Upper lobe of left lung (tissue), 6 donors: ENCODE measurements around the gene CLEC16A. TPM values are rescaled to one million over a fixed set of nuclear protein-coding genes. Genes with fewer than 3 reads are reported as not detected.

Experiments used
- ATAC-seq, 2 donors: fragments of 200-7000 bp; cut with Tn5 transposase; one replicate each; pipeline ENCODE4 v1.9.1; 2022; ENCODE audit warnings: mild to moderate bottlenecking in 2 of 2, moderate library complexity in 2 of 2; ENCODE audit not compliant: low FRiP score in 2 of 2
- DNase-seq, 2 donors: peaks; one replicate each; pipeline ENCODE4 v3.0.0-alpha.2; 2019 to 2020
- H3K27ac ChIP-seq, 4 donors: fragments of 200-600 bp; sonication (generic); one replicate each; pipeline ENCODE4 v1.5.1; 2016 to 2019
- H3K27me3 ChIP-seq, 4 donors: fragments of 200-600 bp; sonication (generic); one replicate each; pipeline ENCODE4 v1.5.1; 2017 to 2019
- H3K36me3 ChIP-seq, 4 donors: fragments of 200-600 bp; sonication (generic); one replicate each; pipeline ENCODE4 v1.5.1; 2016 to 2019
- H3K4me1 ChIP-seq, 4 donors: fragments of 200-600 bp; sonication (generic); one replicate each; pipeline ENCODE4 v1.5.1; 2018 to 2019
- H3K4me3 ChIP-seq, 4 donors: fragments of 200-600 bp; sonication (generic); one replicate each; pipeline ENCODE4 v1.5.1; 2017 to 2019; ENCODE audit warnings: mild to moderate bottlenecking in 2 of 4, moderate library complexity in 1 of 4
- H3K9me3 ChIP-seq, 4 donors: fragments of 200-600 bp; sonication (generic); one replicate each; pipeline ENCODE4 v1.5.1; 2018 to 2019
- EP300 ChIP-seq, 4 donors: sonication (generic); formaldehyde crosslinking; IDR thresholded peaks; one replicate each; pipeline ENCODE4 v1.5.1; 2017; ENCODE audit warnings: antibody characterized with exemption in 4 of 4, control low read depth in 2 of 4
- POLR2A ChIP-seq, 4 donors: fragments of 450-650 bp; IDR thresholded peaks; one replicate each; pipeline ENCODE4 v1.5.1; 2016 to 2017; ENCODE audit warnings: antibody characterized with exemption in 4 of 4, mild to moderate bottlenecking in 2 of 4
- POLR2AphosphoS5 ChIP-seq, 2 donors: sonication (generic); formaldehyde crosslinking; IDR thresholded peaks; one replicate each; pipeline ENCODE4 v1.5.1; 2017; ENCODE audit warnings: antibody characterized with exemption in 2 of 2
- WGBS, 2 donors: methylation state at CpG; one replicate each; pipeline ENCODE4 v1.1.5; 2017 to 2018; 5-methylcytosine and 5-hydroxymethylcytosine counted together
- total RNA-seq, 6 donors: library from RNA; depleted of rRNA in 4 of 6; stranded (reverse); fragments of >200 nt in 4 of 6; gene quantifications; one replicate each; pipeline versions ENCODE4 v1.1.0 to v1.2.1, GENCODE V29; 2016 to 2021
- TF ChIP-seq, protein P1 (sequence below), 6 experiments: fragments of 450-650 bp in 4 of 6; fragments of 200-600 bp in 2 of 6; sonication (generic) in 2 of 6; IDR thresholded peaks; one replicate each; pipeline ENCODE4 v1.5.1; 2016 to 2019; ENCODE audit warnings: antibody characterized with exemption in 6 of 6
- donor health status: DM: no; HTN: no; CAD: no; lungs with moderate emphysema.
- donor health status: DM: no; HTN: yes; CAD: no; lungs with severe emphysema.

Gene CLEC16A
- total RNA-seq, 6 donors from 2014 or later: 33.3 to 85.9 (median 46.4) TPM

DNA sequence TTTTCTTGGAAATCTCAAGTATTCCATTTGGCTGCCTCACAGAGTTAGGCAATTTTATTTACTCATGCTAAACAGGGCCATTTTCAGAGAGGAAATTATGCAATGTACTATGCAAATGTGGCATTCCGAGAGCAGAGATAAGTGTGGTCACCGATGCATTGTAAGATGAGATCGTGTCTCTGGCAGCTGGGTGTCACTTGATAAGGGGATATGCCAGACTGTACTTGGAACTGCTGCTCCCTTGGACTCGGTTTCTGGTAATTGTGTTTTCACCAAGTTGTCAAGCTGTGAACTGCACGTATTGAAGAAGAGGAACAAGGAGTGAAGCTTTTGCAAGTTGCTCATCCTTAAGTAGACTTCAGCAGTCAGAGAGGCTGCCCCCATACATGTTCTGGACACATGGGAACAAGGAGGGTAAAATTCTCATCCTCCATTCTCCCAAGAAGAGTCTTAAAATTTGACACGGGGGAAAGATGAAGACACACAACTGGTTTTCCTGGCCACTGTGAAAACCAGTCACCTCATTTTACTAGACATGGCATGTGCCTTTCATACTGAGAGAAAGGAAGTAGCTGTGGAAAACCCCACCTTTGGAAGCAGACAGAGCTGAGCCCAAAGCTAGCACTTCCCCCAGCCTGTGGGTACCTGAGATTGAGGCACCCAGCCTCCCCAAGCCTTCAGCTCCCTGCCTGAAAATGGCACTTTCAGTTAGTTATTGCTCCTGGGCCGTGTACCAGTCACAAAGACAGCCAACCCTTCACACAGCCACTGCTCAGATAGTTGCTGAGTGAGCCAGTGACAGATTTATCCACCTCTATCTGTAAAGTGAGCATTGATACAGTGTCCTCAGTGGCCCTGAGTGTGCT lies 160.9 kb downstream of the CLEC16A start:
- 11 to 25% methylated on average over 7 of the region's 7 CpGs for WGBS, 2 donors
- TF ChIP-seq POLR2AphosphoS5 (IDR thresholded peaks at IDR 0.05) (peak; percentile 69 to 97), POLR2A (IDR thresholded peaks at IDR 0.05) (peak in 1 of 4 donors; percentile 26), EP300 (IDR thresholded peaks at IDR 0.05) (peak; percentile 64 to 96 (median 84))
- TF ChIP-seq, protein P1, sequence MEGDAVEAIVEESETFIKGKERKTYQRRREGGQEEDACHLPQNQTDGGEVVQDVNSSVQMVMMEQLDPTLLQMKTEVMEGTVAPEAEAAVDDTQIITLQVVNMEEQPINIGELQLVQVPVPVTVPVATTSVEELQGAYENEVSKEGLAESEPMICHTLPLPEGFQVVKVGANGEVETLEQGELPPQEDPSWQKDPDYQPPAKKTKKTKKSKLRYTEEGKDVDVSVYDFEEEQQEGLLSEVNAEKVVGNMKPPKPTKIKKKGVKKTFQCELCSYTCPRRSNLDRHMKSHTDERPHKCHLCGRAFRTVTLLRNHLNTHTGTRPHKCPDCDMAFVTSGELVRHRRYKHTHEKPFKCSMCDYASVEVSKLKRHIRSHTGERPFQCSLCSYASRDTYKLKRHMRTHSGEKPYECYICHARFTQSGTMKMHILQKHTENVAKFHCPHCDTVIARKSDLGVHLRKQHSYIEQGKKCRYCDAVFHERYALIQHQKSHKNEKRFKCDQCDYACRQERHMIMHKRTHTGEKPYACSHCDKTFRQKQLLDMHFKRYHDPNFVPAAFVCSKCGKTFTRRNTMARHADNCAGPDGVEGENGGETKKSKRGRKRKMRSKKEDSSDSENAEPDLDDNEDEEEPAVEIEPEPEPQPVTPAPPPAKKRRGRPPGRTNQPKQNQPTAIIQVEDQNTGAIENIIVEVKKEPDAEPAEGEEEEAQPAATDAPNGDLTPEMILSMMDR (IDR thresholded peaks at IDR 0.05): no peak
- Histone ChIP-seq H3K4me1 (peaks cover 41 to 74% (median 60%) of the 10 kb centered on the region in 4 donors), H3K27me3 (no peaks in the 10 kb centered on the region), H3K36me3 (no peaks in the 10 kb centered on the region), H3K4me3 (no peak overlapping the region), H3K9me3 (no peaks in the 10 kb centered on the region), H3K27ac (peak overlapping the region; percentile 13 to 78 (median 58))
- DNase-seq: peak in 1 of 2 donors; percentile 56
- ATAC-seq: peak; percentile 81 to 85

DNA sequence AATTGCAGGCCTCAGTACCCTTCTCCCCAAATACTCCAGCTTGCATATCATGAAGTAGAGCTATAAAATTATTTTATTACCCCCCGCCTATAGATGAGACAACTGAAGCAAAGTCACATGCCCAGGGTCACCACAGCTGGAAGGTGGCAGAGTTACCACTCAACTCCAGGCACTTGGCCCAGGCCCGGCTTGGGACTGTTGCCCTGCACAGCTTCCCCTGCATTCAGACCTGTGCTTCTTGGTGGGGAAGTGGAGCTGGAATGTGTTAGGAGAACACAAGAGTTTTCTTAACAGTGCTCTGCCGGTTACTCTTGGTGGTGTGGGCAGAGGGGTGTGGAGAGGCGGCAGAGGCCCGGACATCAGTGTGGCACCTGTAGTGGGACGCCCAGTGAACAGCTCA lies 162.4 kb downstream of the CLEC16A start:
- H3K4me3 ChIP-seq: no peak overlapping the region
- H3K27ac ChIP-seq: peak overlapping the region in 3 of 4 donors; percentile 41 to 78 (median 56)
- no peak for ATAC-seq
- peaks cover 36 to 73% (median 58%) of the 10 kb centered on the region in 4 donors for H3K4me1 ChIP-seq
- TF ChIP-seq POLR2AphosphoS5 (IDR thresholded peaks at IDR 0.05) (no peak), EP300 (IDR thresholded peaks at IDR 0.05) (no peak)
- DNase-seq: peak in 1 of 2 donors; percentile 62
- H3K9me3 ChIP-seq: peaks cover 0 to 4% (median 0%) of the 10 kb centered on the region in 4 donors
- no peaks in the 10 kb centered on the region for H3K27me3 ChIP-seq
- no peaks in the 10 kb centered on the region for H3K36me3 ChIP-seq
- 68% methylated on average over 6 of the region's 6 CpGs for WGBS, 2 donors

DNA sequence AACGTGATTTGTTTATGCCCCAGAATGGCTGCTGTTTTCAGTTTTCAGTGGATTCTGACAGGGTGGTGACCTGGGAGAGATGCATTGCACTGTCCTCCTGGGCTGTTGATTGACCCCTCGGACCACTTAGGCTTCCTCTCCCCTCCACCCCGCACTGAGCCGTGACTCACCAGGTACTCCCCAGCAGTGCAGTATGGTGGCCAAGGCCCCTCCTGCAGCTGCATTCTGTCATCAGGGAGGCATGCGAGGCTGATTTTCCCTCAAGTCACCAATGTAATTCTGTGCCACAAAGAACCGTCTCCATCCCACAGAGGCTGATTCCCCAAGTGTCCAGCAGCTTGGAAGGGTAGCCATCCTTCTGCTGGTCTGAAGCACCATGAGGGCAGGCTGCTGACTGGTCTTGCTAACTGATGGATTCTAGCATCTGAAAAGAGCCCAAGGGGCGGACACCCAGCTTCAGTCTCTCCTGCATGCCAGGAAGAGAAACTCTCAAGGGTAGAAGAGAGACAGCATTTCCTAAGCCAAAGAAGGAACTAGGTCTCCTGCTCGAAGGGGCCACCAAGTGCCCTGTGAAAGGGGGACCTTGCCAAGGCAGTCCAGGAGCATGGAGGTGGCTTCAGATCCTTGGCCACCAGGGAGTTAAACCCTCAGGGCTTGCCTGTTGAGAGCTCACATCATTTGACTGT lies 163.6 kb downstream of the CLEC16A start:
- DNase-seq (no peak), ATAC-seq (no peak)
- Histone ChIP-seq H3K4me1 (peaks cover 36 to 61% (median 50%) of the 10 kb centered on the region in 4 donors), H3K27me3 (no peaks in the 10 kb centered on the region), H3K4me3 (no peak overlapping the region), H3K9me3 (peaks cover 0 to 4% (median 0%) of the 10 kb centered on the region in 4 donors), H3K36me3 (no peaks in the 10 kb centered on the region), H3K27ac (peak overlapping the region; percentile 3 to 78 (median 48))
- 70 to 76% methylated on average over 4 to 8 of the region's 8 CpGs for WGBS, 2 donors
- TF ChIP-seq, protein P1 (IDR thresholded peaks at IDR 0.05): no peak
- no peak for TF ChIP-seq EP300 (IDR thresholded peaks at IDR 0.05)
- no peak for TF ChIP-seq POLR2A (IDR thresholded peaks at IDR 0.05)
- TF ChIP-seq POLR2AphosphoS5 (IDR thresholded peaks at IDR 0.05): no peak

DNA sequence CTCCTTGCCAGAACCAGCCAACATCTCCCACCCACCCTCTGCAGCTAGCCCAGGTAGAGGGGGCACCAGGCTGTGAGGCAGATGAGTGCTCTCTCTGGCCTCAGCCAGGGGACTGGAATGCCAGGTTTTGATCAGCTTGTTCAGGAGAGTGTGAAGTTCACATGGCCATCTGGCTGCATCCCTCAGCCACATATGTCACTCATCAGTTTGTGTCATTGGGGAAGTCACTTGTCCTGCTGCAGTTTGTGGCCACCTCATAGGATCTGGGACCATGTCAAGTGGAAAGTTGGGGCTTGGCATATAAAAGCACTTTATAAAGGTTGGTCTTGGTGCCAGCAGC lies 164.1 kb downstream of the CLEC16A start:
- H3K36me3 ChIP-seq: no peaks in the 10 kb centered on the region
- DNase-seq: no peak
- TF ChIP-seq, protein P1 (IDR thresholded peaks at IDR 0.05): no peak
- no peak for TF ChIP-seq EP300 (IDR thresholded peaks at IDR 0.05)
- no peak for TF ChIP-seq POLR2A (IDR thresholded peaks at IDR 0.05)
- no peak for TF ChIP-seq POLR2AphosphoS5 (IDR thresholded peaks at IDR 0.05)
- H3K4me1 ChIP-seq: peaks cover 36 to 58% (median 47%) of the 10 kb centered on the region in 4 donors
- no peak for ATAC-seq
- no peaks in the 10 kb centered on the region for H3K27me3 ChIP-seq
- peak overlapping the region in 2 of 4 donors; percentile 18 to 78 for H3K27ac ChIP-seq
- peaks cover 0 to 4% (median 0%) of the 10 kb centered on the region in 4 donors for H3K9me3 ChIP-seq
- H3K4me3 ChIP-seq: no peak overlapping the region

DNA sequence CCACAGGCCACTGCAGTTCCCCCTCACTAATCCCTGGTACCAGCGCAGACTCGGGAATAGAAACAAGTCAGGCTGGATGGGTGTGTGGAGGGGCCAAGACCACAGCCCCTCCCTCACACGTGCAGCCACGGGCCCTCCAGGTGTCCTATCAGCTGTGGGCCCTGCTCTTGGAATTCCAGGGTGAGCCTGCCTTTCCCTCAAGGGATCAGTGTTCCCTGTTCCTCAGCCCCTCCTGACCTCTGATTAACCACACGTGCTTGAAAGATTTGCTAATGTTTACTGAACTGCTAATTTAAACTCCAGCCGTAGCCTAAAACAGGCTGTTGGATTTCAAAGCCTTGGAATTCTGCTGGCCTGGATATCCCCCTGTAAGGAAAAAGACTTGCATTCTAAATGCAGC lies 165.2 kb downstream of the CLEC16A start:
- Histone ChIP-seq H3K27me3 (no peaks in the 10 kb centered on the region), H3K4me1 (peaks cover 29 to 47% (median 36%) of the 10 kb centered on the region in 4 donors), H3K27ac (peak overlapping the region in 2 of 4 donors; percentile 35 to 56), H3K4me3 (no peak overlapping the region), H3K9me3 (peaks cover 0 to 4% (median 0%) of the 10 kb centered on the region in 4 donors), H3K36me3 (no peaks in the 10 kb centered on the region)
- WGBS, 2 donors: 53 to 73% methylated on average over 4 to 6 of the region's 6 CpGs
- no peak for ATAC-seq
- TF ChIP-seq POLR2A (IDR thresholded peaks at IDR 0.05) (no peak), POLR2AphosphoS5 (IDR thresholded peaks at IDR 0.05) (no peak), EP300 (IDR thresholded peaks at IDR 0.05) (no peak)
- TF ChIP-seq, protein P1 (IDR thresholded peaks at IDR 0.05): no peak
- peak in 1 of 2 donors; percentile 70 for DNase-seq
